ENCODE results near the gene ZFR.
"Not testable (repeated sequence)": the region's sequence is repeated elsewhere in the genome, so short reads cannot be mapped to it uniquely, and the experiment has no call there.

The ZFR gene

GRCh38 chr5:32387841-32388240 is 56.7 kb downstream of the ZFR start:
- ATAC-seq (replicated peaks) (no peak), DNase-seq (no peak)
- Mint-ChIP-seq H3K9me3 (no peaks in the 10 kb centered on the region), H3K27me3 (no peaks in the 10 kb centered on the region), H3K4me1 (ENCODE audit: low read depth in 2 of 2) (peaks cover 0 to 10% of the 10 kb centered on the region in 2 donors), H3K27ac (no peak overlapping the region), H3K4me3 (no peak overlapping the region), H3K36me3 (ENCODE audit: insufficient read depth) (peaks cover 75% of the 10 kb centered on the region)

- H3K4me1 Mint-ChIP-seq (ENCODE audit: low read depth in 2 of 2): peaks cover 0 to 10% of the 10 kb centered on the region in 2 donors
- H3K9me3 Mint-ChIP-seq: no peaks in the 10 kb centered on the region
- DNase-seq (no peak), ATAC-seq (replicated peaks) (no peak)
- H3K27me3 Mint-ChIP-seq: no peaks in the 10 kb centered on the region
- no peak overlapping the region for H3K27ac Mint-ChIP-seq
- H3K4me3 Mint-ChIP-seq: no peak overlapping the region
- H3K36me3 Mint-ChIP-seq (ENCODE audit: insufficient read depth): peaks cover 75% of the 10 kb centered on the region
Measured at GRCh38 chr5:32387211-32387610, 57.3 kb downstream of the ZFR start.

- ATAC-seq (replicated peaks): no peak
- no peak for DNase-seq
- Mint-ChIP-seq H3K4me1 (ENCODE audit: low read depth in 2 of 2) (peaks cover 0 to 10% of the 10 kb centered on the region in 2 donors), H3K4me3 (no peak overlapping the region), H3K27ac (peak overlapping the region in 1 of 2 donors; percentile 4), H3K36me3 (ENCODE audit: insufficient read depth) (peaks cover 81% of the 10 kb centered on the region), H3K27me3 (no peaks in the 10 kb centered on the region), H3K9me3 (no peaks in the 10 kb centered on the region)
Measured at GRCh38 chr5:32384621-32385020, 59.9 kb downstream of the ZFR start.

GRCh38 chr5:32383586-32383985 is 61.0 kb downstream of the ZFR start:
- DNase-seq (no peak), ATAC-seq (replicated peaks) (no peak)
- no peaks in the 10 kb centered on the region for H3K9me3 Mint-ChIP-seq
- H3K4me3 Mint-ChIP-seq: no peak overlapping the region
- no peaks in the 10 kb centered on the region for H3K27me3 Mint-ChIP-seq
- peaks cover 0 to 10% of the 10 kb centered on the region in 2 donors for H3K4me1 Mint-ChIP-seq (ENCODE audit: low read depth in 2 of 2)
- no peak overlapping the region for H3K27ac Mint-ChIP-seq
- H3K36me3 Mint-ChIP-seq (ENCODE audit: insufficient read depth): peaks cover 80% of the 10 kb centered on the region

- Mint-ChIP-seq H3K4me3 (no peak overlapping the region), H3K36me3 (ENCODE audit: insufficient read depth) (peaks cover 81% of the 10 kb centered on the region), H3K9me3 (no peaks in the 10 kb centered on the region), H3K27me3 (no peaks in the 10 kb centered on the region), H3K4me1 (ENCODE audit: low read depth in 2 of 2) (peaks cover 0 to 5% of the 10 kb centered on the region in 2 donors), H3K27ac (no peak overlapping the region)
- DNase-seq (no peak), ATAC-seq (replicated peaks) (no peak)
Measured at GRCh38 chr5:32383065-32383464, 61.5 kb downstream of the ZFR start.

GRCh38 chr5:32379421-32379820 is 65.1 kb downstream of the ZFR start:
- Mint-ChIP-seq H3K27me3 (no peaks in the 10 kb centered on the region), H3K9me3 (no peaks in the 10 kb centered on the region), H3K4me3 (no peak overlapping the region), H3K4me1 (ENCODE audit: low read depth in 2 of 2) (no peaks in the 10 kb centered on the region), H3K27ac (peak overlapping the region in 1 of 2 donors; percentile 64), H3K36me3 (ENCODE audit: insufficient read depth) (peaks cover 84% of the 10 kb centered on the region)
- DNase-seq (no peak), ATAC-seq (replicated peaks) (no peak)

- H3K9me3 Mint-ChIP-seq: no peaks in the 10 kb centered on the region
- H3K27ac Mint-ChIP-seq: peak overlapping the region in 1 of 2 donors; percentile 64
- no peaks in the 10 kb centered on the region for H3K27me3 Mint-ChIP-seq
- H3K4me1 Mint-ChIP-seq (ENCODE audit: low read depth in 2 of 2): no peaks in the 10 kb centered on the region
- no peak for ATAC-seq (replicated peaks)
- H3K36me3 Mint-ChIP-seq (ENCODE audit: insufficient read depth): peaks cover 84% of the 10 kb centered on the region
- no peak for DNase-seq
- no peak overlapping the region for H3K4me3 Mint-ChIP-seq
Measured at GRCh38 chr5:32378966-32379365, 65.6 kb downstream of the ZFR start.

GRCh38 chr5:32369542-32370155 is 74.9 kb downstream of the ZFR start:
- ATAC-seq (replicated peaks) (no peak), DNase-seq (no peak)
- Mint-ChIP-seq H3K4me3 (no peak overlapping the region), H3K36me3 (ENCODE audit: insufficient read depth) (peaks cover 46% of the 10 kb centered on the region), H3K27me3 (no peaks in the 10 kb centered on the region), H3K4me1 (ENCODE audit: low read depth in 2 of 2) (peaks cover 0 to 12% of the 10 kb centered on the region in 2 donors), H3K9me3 (no peaks in the 10 kb centered on the region), H3K27ac (peak overlapping the region in 1 of 2 donors; percentile 62)

GRCh38 chr5:32369032-32369431 is 75.5 kb downstream of the ZFR start:
- Mint-ChIP-seq H3K4me3 (no peak overlapping the region), H3K9me3 (no peaks in the 10 kb centered on the region), H3K36me3 (ENCODE audit: insufficient read depth) (peaks cover 46% of the 10 kb centered on the region), H3K4me1 (ENCODE audit: low read depth in 2 of 2) (peaks cover 0 to 12% of the 10 kb centered on the region in 2 donors), H3K27me3 (no peaks in the 10 kb centered on the region), H3K27ac (no peak overlapping the region)
- DNase-seq (no peak), ATAC-seq (replicated peaks) (no peak)

- DNase-seq; ATAC-seq (replicated peaks); H3K4me3 Mint-ChIP-seq; H3K27me3 Mint-ChIP-seq; H3K9me3 Mint-ChIP-seq: not testable (repeated sequence)
- peaks cover 42% of the 10 kb centered on the region for H3K36me3 Mint-ChIP-seq (ENCODE audit: insufficient read depth)
- peak overlapping the region in 1 of 2 donors; percentile 64 for H3K27ac Mint-ChIP-seq
- H3K4me1 Mint-ChIP-seq (ENCODE audit: low read depth in 2 of 2): peaks cover 0 to 11% of the 10 kb centered on the region in 2 donors
Measured at GRCh38 chr5:32367271-32367670, 77.3 kb downstream of the ZFR start.

GRCh38 chr5:32365623-32366022 is 78.9 kb downstream of the ZFR start:
- ATAC-seq (replicated peaks): no peak
- H3K4me1 Mint-ChIP-seq (ENCODE audit: low read depth in 2 of 2): no peaks in the 10 kb centered on the region
- H3K9me3 Mint-ChIP-seq: no peaks in the 10 kb centered on the region
- H3K36me3 Mint-ChIP-seq (ENCODE audit: insufficient read depth): peaks cover 37% of the 10 kb centered on the region
- no peak overlapping the region for H3K4me3 Mint-ChIP-seq
- DNase-seq: no peak
- no peaks in the 10 kb centered on the region for H3K27me3 Mint-ChIP-seq
- no peak overlapping the region for H3K27ac Mint-ChIP-seq

- Mint-ChIP-seq H3K4me1 (ENCODE audit: low read depth in 2 of 2) (no peaks in the 10 kb centered on the region), H3K4me3 (no peak overlapping the region), H3K27me3 (no peaks in the 10 kb centered on the region), H3K36me3 (ENCODE audit: insufficient read depth) (peaks cover 47% of the 10 kb centered on the region), H3K9me3 (no peaks in the 10 kb centered on the region), H3K27ac (no peak overlapping the region)
- no peak for ATAC-seq (replicated peaks)
- no peak for DNase-seq
Measured at GRCh38 chr5:32363030-32363429, 81.5 kb downstream of the ZFR start.

GRCh38 chr5:32362527-32362926 is 82.0 kb downstream of the ZFR start:
- DNase-seq (no peak), ATAC-seq (replicated peaks) (no peak)
- H3K4me3 Mint-ChIP-seq: no peak overlapping the region
- no peaks in the 10 kb centered on the region for H3K4me1 Mint-ChIP-seq (ENCODE audit: low read depth in 2 of 2)
- H3K9me3 Mint-ChIP-seq: no peaks in the 10 kb centered on the region
- H3K36me3 Mint-ChIP-seq (ENCODE audit: insufficient read depth): peaks cover 43% of the 10 kb centered on the region
- no peak overlapping the region for H3K27ac Mint-ChIP-seq
- H3K27me3 Mint-ChIP-seq: no peaks in the 10 kb centered on the region

- Mint-ChIP-seq H3K36me3 (ENCODE audit: insufficient read depth) (peaks cover 42% of the 10 kb centered on the region), H3K9me3 (no peaks in the 10 kb centered on the region), H3K27me3 (no peaks in the 10 kb centered on the region), H3K4me3 (no peak overlapping the region), H3K27ac (no peak overlapping the region), H3K4me1 (ENCODE audit: low read depth in 2 of 2) (no peaks in the 10 kb centered on the region)
- ATAC-seq (replicated peaks) (no peak), DNase-seq (no peak)
Measured at GRCh38 chr5:32360906-32361305, 83.6 kb downstream of the ZFR start.
